GM23338 (cell line): Measurements from ENCODE around the gene CACNA1C. TPM values are rescaled to one million over a fixed set of nuclear protein-coding genes. Genes with fewer than 3 reads are reported as not detected.

ENCODE experiments used
- ATAC-seq: fragments of 200-7000 bp; cut with Tn5 transposase; 3 replicates; pipeline ENCODE4 v1.9.1; 2020
- DNase-seq: peaks from one replicate; pipeline ENCODE4 v3.0.0-alpha.2; 2015; ENCODE audit warnings: low spot score
- H2AFZ ChIP-seq: fragments of 200-600 bp; sonication (generic); 2 replicates; pipeline ENCODE4 v1.8.0; 2016; ENCODE audit warnings: antibody characterized with exemption, mild to moderate bottlenecking, moderate library complexity
- H3F3A ChIP-seq: fragments of 200-600 bp; sonication (generic); replicated peaks from 2 replicates; pipeline ENCODE4 v1.8.0; 2017; ENCODE audit warnings: antibody characterized with exemption, mixed run types, low read depth
- H3K27ac ChIP-seq: fragments of 200-600 bp; sonication (generic); 2 replicates; pipeline ENCODE4 v1.6.1; 2016; ENCODE audit warnings: low read depth
- H3K27me3 ChIP-seq: fragments of 200-600 bp; sonication (generic); 2 replicates; pipeline ENCODE4 v1.8.0; 2016; ENCODE audit warnings: mild to moderate bottlenecking, mixed run types, moderate library complexity; ENCODE audit not compliant: insufficient read depth
- H3K36me3 ChIP-seq: fragments of 200-600 bp; sonication (generic); 2 replicates; pipeline ENCODE4 v1.8.0; 2016; ENCODE audit warnings: mild to moderate bottlenecking; ENCODE audit not compliant: insufficient read depth
- H3K4me1 ChIP-seq: fragments of 200-600 bp; sonication (generic); 2 replicates; pipeline ENCODE4 v1.8.0; 2016; ENCODE audit warnings: mild to moderate bottlenecking, moderate library complexity; ENCODE audit not compliant: insufficient read depth
- H3K4me2 ChIP-seq: fragments of 200-600 bp; sonication (generic); 2 replicates; pipeline ENCODE4 v1.7.1; 2017; ENCODE audit warnings: mixed run types
- H3K4me3 ChIP-seq: fragments of 200-600 bp; sonication (generic); 2 replicates; pipeline ENCODE4 v1.6.1; 2016; ENCODE audit warnings: mixed run types
- H3K79me2 ChIP-seq: fragments of 200-600 bp; sonication (generic); replicated peaks from 2 replicates; pipeline ENCODE4 v1.8.0; 2017; ENCODE audit warnings: mild to moderate bottlenecking; ENCODE audit not compliant: insufficient read depth
- H3K9me2 ChIP-seq: fragments of 200-600 bp; sonication (generic); 2 replicates; pipeline ENCODE4 v1.8.0; 2017; ENCODE audit not compliant: insufficient read depth
- H4K20me1 ChIP-seq: fragments of 200-600 bp; sonication (generic); replicated peaks from 2 replicates; pipeline ENCODE4 v1.8.0; 2017; ENCODE audit warnings: mild to moderate bottlenecking; ENCODE audit not compliant: insufficient read depth
- H3K27ac Mint-ChIP-seq: 2 replicates; pipeline ENCODE4 v1.8.0; 2020; ENCODE audit warnings: inconsistent platforms, mild to moderate bottlenecking, moderate library complexity, mixed read lengths
- H3K27me3 Mint-ChIP-seq: 3 replicates; pipeline ENCODE4 v1.8.0; 2022; ENCODE audit warnings: low read depth, mild to moderate bottlenecking, moderate library complexity, mixed read lengths, inconsistent platforms; ENCODE audit not compliant: insufficient read depth, poor library complexity
- H3K36me3 Mint-ChIP-seq: 3 replicates; pipeline ENCODE4 v1.8.0; 2021; ENCODE audit warnings: low read depth, mild to moderate bottlenecking, inconsistent platforms, moderate library complexity, mixed read lengths
- H3K4me1 Mint-ChIP-seq: 3 replicates; pipeline ENCODE4 v1.8.0; 2020; ENCODE audit warnings: mild to moderate bottlenecking, inconsistent platforms, mixed read lengths
- H3K4me3 Mint-ChIP-seq: 3 replicates; pipeline ENCODE4 v1.8.0; 2021; ENCODE audit warnings: moderate library complexity, mild to moderate bottlenecking, inconsistent platforms, mixed read lengths
- H3K9me3 Mint-ChIP-seq: 3 replicates; pipeline ENCODE4 v1.8.0; 2020; ENCODE audit warnings: moderate library complexity, mild to moderate bottlenecking, inconsistent platforms, mixed read lengths
- CREB1 ChIP-seq: fragments of 250-450 bp; sonication (Bioruptor Pico); IDR thresholded peaks from 2 replicates; pipeline ENCODE4 v1.5.0; 2020; ENCODE audit warnings: low read depth, mild to moderate bottlenecking, moderate library complexity
- CTCF ChIP-seq, 2 experiments: fragments of 200-600 bp in 1 of 2; sonication (generic) in 1 of 2; conservative IDR thresholded peaks; 2 replicates each; pipeline versions ENCODE4 v1.5.1 to v1.6.1; 2016 to 2017; ENCODE audit warnings: antibody characterized with exemption in 2 of 2, low read depth in 2 of 2, mild to moderate bottlenecking in 2 of 2, moderate library complexity in 1 of 2
- POLR2AphosphoS5 ChIP-seq: IDR thresholded peaks from 2 replicates; pipeline ENCODE4 v1.6.1; 2016; ENCODE audit warnings: antibody characterized with exemption, low read depth
- REST ChIP-seq: IDR thresholded peaks from one replicate; pipeline ENCODE4 v1.6.1; 2018; ENCODE audit warnings: antibody characterized with exemption; ENCODE audit not compliant: unreplicated experiment
- ZNF114 ChIP-seq: fragments of 250-450 bp; sonication (Bioruptor Pico); IDR thresholded peaks from 2 replicates; pipeline ENCODE4 v1.5.0; 2020; ENCODE audit warnings: mild to moderate bottlenecking, moderate library complexity
- ZNF462 ChIP-seq: fragments of 250-450 bp; sonication (Bioruptor Pico); IDR thresholded peaks from 2 replicates; pipeline ENCODE4 v1.5.0; 2020; ENCODE audit warnings: mild to moderate bottlenecking, moderate library complexity
- polyA plus RNA-seq: library from polyadenylated mRNA; unstranded; fragments of >200 nt; fragmentation: Nextera tagmentation; extraction: Ambion mirVana; gene quantifications from 2 replicates; pipeline ENCODE4 v1.2.1, GENCODE V29; 2016
- total RNA-seq: library from RNA; depleted of rRNA; stranded (reverse); fragments of >200 nt; shearing (Covaris generic); gene quantifications from 2 replicates; pipeline ENCODE4 v1.2.3, GENCODE V29; 2014

CACNA1C gene
- total and polyA plus RNA-seq, 2 experiments from 2014 or later, result 0.78 to 2.1 TPM

DNA sequence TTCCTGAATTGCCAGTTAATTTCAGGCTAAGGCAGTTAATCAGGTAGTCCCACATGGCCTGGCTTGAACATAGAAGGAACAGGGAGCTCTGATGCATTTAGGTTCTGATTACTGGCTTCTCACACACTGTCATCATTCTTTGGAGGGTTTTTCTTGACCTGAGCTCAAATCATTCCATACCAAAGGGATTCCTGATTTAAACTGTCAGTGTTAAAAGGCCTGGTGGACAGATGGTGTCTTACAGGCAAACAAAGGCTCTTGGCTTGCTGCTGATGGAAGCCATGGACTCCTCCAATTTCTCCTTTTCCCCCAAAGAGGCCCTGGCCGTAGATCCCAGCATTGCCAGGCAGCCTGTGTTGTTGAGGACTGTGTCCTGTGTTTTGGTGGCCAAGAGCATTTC is 30.2 kb downstream of the CACNA1C start (continued):
- no peak for TF ChIP-seq REST
- no peak for TF ChIP-seq CREB1 (CRISPR knock-in tag)
- no peak for TF ChIP-seq POLR2AphosphoS5
- no peak for TF ChIP-seq ZNF114 (CRISPR knock-in tag)
- no peak for TF ChIP-seq CTCF (conservative IDR thresholded peaks at IDR 0.05; ENCODE audit: low read depth in 2 of 2)

GRCh38 chr12:2083561-2083960 is 30.8 kb downstream of the CACNA1C start:
- DNase-seq, result no peak

More at GRCh38 chr12:2083561-2083960, 30.8 kb downstream of the CACNA1C start:
- Histone ChIP-seq H3K4me3 (no peak overlapping the region), H2AFZ (no peak overlapping the region), H3K4me2 (no peak overlapping the region), H3K27ac (no peak overlapping the region), H3F3A (no peaks in the 10 kb centered on the region), H3K27me3 (no peaks in the 10 kb centered on the region), H3K4me1 (no peaks in the 10 kb centered on the region), H3K9me2 (no peaks in the 10 kb centered on the region), H3K79me2 (no peaks in the 10 kb centered on the region), H4K20me1 (no peaks in the 10 kb centered on the region), H3K36me3 (no peaks in the 10 kb centered on the region)
- no peak overlapping the region for H3K27ac Mint-ChIP-seq
- no peak overlapping the region for H3K4me3 Mint-ChIP-seq
- ATAC-seq, result no peak
- peaks cover 10% of the 10 kb centered on the region for H3K4me1 Mint-ChIP-seq
- H3K36me3 Mint-ChIP-seq, result peaks cover 6% of the 10 kb centered on the region; the same call in 2 of the 3 replicates
- TF ChIP-seq ZNF462 (CRISPR knock-in tag), result no peak
- H3K27me3 Mint-ChIP-seq, result no peaks in the 10 kb centered on the region
- peaks cover 15% of the 10 kb centered on the region for H3K9me3 Mint-ChIP-seq
